Suppressor macrophage treated with lipopolysaccharide for 4 hours (primary cell): ENCODE results near the gene TRPC4.

ENCODE experiments used
- DNase-seq: peaks from one replicate; pipeline ENCODE4 v3.0.0-alpha.2; 2020

Gene TRPC4

GRCh38 chr13:37651891-37652290 is 217.7 kb downstream of the TRPC4 start:
- DNase-seq: no peak

- no peak for DNase-seq
Observed at GRCh38 chr13:37648609-37649008, 221.0 kb downstream of the TRPC4 start.

DNA sequence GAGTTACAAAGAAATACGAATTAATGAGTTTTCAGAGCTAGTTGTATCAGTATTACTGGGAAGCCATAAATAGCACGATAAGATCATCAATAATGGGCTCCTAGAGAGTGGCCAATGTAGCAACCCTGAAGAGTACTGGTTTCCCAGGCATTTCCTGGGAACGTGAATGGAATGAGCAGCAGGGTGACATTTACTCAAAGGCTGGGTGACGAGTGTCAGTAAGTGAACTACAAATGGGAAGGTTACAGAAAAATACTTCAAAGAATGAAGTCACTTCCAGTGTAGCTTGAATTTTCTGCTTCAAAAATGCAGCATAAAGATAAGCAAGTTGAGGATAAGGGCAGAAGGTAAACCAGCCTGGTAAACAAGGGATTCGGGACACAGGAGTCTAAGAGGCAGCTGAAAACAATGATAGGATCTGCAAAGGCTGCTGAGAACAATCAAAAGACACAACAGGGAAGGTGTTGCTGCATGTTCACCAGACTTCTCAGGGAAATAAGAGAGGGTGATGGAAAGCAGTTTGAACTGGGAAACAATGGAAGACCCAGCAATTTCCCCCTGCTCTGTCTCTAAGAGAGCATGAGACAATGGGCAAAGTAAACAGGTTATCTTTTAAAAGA is 222.4 kb downstream of the TRPC4 start:
- no peak for DNase-seq

GRCh38 chr13:37646531-37646930 is 223.0 kb downstream of the TRPC4 start:
- DNase-seq: no peak

- no peak for DNase-seq
Observed at GRCh38 chr13:37645181-37645740, 224.3 kb downstream of the TRPC4 start.

GRCh38 chr13:37641391-37641790 is 228.2 kb downstream of the TRPC4 start:
- DNase-seq: no peak

DNA sequence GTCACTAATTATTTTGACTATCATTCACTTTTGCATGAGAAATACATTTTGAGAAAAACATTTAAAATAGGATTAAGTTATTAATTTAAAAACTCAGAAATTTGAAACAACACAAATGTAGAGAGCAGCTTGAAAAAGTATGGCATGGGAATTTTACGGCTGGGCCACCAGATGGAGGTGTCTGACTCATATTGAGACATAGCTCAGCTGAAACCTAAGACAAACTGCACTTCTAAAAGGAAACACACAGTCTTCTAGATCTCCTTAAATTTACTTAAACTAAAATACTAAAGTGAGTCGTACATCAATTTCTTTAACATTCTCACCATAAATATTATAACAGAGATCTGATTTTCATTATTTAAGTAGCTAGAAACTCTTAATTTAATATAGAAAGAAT is 229.1 kb downstream of the TRPC4 start:
- no peak for DNase-seq

GRCh38 chr13:37636701-37637100 is 232.9 kb downstream of the TRPC4 start:
- DNase-seq: no peak

GRCh38 chr13:37632294-37632693 is 237.3 kb downstream of the TRPC4 start:
- no peak for DNase-seq

DNA sequence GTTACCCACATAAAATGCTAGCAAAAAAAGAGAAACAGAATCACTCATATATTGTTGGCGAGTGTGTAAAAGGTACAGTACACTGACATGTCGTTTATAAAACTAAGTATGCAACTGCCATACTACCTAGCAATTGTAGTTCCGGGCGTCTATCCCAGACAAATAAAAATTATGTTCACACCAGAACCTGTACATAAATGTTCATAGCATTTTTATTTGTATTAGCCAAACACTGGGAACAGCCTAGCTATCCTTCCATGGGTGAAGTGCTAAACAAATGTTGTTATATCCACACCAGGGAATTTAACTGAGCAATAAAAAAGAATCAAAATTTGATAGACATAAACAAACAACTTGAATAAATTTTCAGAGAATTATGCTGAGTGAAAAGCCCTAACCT is 242.1 kb downstream of the TRPC4 start:
- no peak for DNase-seq

GRCh38 chr13:37621811-37622361 is 247.7 kb downstream of the TRPC4 start:
- DNase-seq: no peak

DNA sequence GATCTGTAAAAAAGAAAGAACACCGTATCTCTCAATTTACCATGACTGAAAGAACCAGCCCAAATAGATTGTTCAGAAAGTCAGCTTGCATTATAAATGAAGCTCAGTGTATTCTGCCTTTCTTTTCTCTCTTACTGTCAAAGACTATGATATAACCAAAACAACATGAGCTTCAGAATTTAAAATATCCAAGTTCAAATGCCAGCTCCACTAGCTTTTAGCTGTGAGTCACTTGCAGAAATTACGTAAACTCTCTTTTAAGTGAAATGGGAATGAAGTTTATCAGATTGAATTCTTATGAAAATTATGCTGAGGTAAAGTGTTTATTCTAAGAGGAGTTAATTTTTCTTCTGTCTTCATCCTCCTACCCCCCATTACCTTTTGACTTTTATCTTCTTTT is 251.0 kb downstream of the TRPC4 start:
- DNase-seq: no peak

DNA sequence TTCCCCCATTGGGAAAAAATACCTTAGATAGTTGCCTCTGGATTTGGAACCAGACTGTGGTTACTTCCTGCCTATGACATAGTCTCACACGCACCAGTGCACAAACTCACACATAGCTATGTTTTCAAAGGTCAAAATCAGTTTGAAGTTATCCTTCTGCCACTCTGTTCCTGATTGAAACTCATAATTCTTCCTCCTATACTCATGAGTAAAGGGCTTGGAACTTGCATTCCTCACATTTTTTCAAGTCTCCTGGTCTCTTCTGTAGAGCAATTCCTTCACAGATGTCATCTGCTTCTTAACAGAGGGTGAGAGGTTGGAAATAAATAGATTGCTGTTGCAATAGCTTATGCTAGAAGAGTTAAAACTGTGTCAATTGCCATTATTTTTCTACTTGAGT is 252.4 kb downstream of the TRPC4 start:
- DNase-seq: no peak

DNA sequence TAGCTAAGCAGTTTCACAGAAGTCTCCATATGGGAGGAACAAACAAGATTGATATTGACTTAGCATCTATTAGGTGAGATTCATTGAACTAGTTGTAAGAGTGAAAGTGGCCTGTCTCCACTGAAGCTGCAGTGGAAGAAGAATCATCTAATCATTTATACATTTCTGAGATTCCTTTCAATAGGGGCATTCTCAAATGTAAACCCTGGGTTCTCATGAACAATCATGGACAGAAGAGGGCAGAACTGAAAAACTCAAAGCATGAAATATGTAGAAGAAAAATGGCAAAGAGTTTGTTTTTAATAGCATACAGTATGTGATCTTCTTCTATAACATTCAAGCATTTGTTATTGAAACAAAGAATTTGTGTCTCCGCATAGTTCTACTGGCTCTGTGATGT is 253.4 kb downstream of the TRPC4 start:
- no peak for DNase-seq

- DNase-seq: no peak
Observed at GRCh38 chr13:37615276-37615675, 254.3 kb downstream of the TRPC4 start.

GRCh38 chr13:37613638-37614037 is 255.9 kb downstream of the TRPC4 start:
- no peak for DNase-seq

DNA sequence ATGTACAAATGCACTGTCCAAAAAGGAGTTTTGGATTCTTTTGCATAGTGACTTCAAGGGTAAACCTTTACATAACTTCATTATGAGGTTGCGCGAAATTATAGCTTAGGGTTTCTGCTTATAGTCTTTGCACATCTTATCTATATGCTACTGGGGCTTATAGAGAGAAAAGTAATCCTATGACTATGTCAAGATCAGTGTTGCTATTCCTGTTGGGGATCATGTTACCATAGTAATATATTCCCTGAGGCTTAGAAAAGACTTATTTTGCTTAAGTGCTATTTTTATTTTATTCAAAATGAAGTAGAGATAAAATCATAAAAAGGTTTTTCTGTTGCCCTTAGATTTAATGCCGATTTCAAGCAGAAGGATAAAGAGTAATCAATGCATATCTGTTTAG is 256.3 kb downstream of the TRPC4 start:
- DNase-seq: no peak

DNA sequence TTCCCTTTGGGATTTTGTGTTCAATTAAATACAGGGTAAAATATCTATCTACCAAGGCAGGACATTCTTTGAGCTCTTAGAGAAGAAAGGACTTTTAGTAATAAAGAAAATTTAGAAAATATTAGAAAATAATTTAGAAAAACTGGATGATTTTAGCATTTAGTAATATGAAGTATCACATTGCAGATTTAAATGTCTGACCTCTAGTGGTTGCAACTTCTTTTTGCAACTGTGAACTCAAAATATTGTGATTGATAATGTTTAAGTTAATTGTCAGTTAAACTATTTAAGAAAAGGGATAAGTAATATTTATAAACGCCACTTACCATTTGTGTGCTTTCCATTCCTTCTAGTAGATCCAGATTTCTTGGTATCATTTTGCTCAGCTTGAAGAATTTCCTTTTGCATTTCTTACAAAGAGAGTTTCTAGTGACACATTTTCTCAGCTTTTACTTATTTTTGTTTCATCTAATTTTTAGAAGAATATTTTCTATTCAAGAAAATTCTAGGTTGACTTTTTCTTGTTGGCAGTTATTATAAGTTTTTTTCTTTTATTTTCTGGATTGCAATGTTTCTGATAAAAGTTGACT is 260.7 kb downstream of the TRPC4 start:
- DNase-seq: no peak

- no peak for DNase-seq
Observed at GRCh38 chr13:37602733-37603381, 266.7 kb downstream of the TRPC4 start.

GRCh38 chr13:37601648-37602440 is 267.7 kb downstream of the TRPC4 start:
- DNase-seq: no peak

DNA sequence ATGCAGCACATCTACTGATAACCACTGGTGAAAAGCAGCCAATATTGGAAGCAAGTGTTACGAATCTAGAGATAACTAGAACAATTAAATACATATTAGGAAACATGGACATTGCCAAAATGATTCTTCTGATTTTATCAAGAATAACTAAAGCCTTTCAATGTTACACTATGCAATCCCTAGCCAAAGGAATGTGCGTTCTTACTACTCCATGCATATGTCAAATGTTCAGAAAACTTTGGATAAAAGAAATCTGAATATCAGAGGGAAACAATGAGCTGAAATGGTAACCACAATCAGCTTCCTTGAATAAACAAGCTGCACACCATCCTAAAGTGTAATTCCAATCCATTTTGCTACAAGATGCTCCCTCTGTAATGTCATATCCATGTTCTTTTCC is 270.1 kb downstream of the TRPC4 start:
- no peak for DNase-seq

DNA sequence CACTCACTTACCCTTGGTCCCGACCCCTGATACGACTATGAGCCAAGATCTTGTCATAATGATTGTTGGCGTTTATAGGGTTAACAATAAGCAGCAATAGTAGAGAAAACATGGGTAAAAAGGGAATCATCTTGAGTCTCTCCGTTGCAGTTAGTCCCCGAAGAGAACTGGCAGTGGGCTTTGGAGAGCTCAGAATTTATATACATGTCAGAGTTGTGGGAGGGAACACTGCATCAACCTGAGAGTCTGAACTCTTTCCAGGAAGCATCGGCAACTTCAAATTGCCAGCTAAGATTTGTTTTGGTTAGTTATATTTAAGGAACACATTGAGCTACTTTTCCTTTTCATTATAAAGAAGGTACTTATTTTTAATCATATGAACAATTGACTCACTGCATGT is 271.0 kb downstream of the TRPC4 start, which contains the start of gene POSTN:
TSS of gene POSTN (minus strand) at position 172 of the 400 bp plus-strand sequence. CDS start at position 130, 42 bp downstream.
- no peak for DNase-seq

GRCh38 chr13:37597477-37598025 is 272.0 kb downstream of the TRPC4 start:
- DNase-seq: no peak
